IMR-90 (cell line): ENCODE results near the gene EIF2B2.

Experiments used
- BHLHE40 ChIP-seq: fragments of 150-350 bp; IDR thresholded peaks from 2 replicates; pipeline ENCODE4 v1.6.1; 2016; ENCODE audit warnings: mild to moderate bottlenecking, low read depth, low read length
- CEBPB ChIP-seq: IDR thresholded peaks from 2 replicates; pipeline ENCODE4 v1.6.1; 2012; ENCODE audit warnings: low read depth, low read length, improper control_type of control experiment
- MXI1 ChIP-seq: IDR thresholded peaks from 2 replicates; pipeline ENCODE4 v1.6.1; 2012; ENCODE audit warnings: low read depth, mild to moderate bottlenecking, low read length, moderate library complexity, borderline replicate concordance
- POLR2A ChIP-seq: IDR thresholded peaks from 2 replicates; pipeline ENCODE4 v1.6.1; 2012; ENCODE audit warnings: mild to moderate bottlenecking, low read depth, low read length
- RAD21 ChIP-seq: IDR thresholded peaks from 2 replicates; pipeline ENCODE4 v1.6.1; 2012; ENCODE audit warnings: low read length, improper control_type of control experiment
- RFX5 ChIP-seq: IDR thresholded peaks from 2 replicates; pipeline ENCODE4 v1.8.0; 2012; ENCODE audit warnings: low read depth, mild to moderate bottlenecking, low read length, moderate library complexity
- SMC3 ChIP-seq: fragments of 150-350 bp; IDR thresholded peaks from 2 replicates; pipeline ENCODE4 v1.6.1; 2016; ENCODE audit warnings: low read depth, mild to moderate bottlenecking, antibody characterized with exemption, low read length, moderate library complexity
- TF ChIP-seq, protein P1 (sequence below): conservative IDR thresholded peaks from 2 replicates; pipeline ENCODE4 v1.5.1; 2012; ENCODE audit warnings: mild to moderate bottlenecking, low read depth, low read length, improper control_type of control experiment

DNA sequence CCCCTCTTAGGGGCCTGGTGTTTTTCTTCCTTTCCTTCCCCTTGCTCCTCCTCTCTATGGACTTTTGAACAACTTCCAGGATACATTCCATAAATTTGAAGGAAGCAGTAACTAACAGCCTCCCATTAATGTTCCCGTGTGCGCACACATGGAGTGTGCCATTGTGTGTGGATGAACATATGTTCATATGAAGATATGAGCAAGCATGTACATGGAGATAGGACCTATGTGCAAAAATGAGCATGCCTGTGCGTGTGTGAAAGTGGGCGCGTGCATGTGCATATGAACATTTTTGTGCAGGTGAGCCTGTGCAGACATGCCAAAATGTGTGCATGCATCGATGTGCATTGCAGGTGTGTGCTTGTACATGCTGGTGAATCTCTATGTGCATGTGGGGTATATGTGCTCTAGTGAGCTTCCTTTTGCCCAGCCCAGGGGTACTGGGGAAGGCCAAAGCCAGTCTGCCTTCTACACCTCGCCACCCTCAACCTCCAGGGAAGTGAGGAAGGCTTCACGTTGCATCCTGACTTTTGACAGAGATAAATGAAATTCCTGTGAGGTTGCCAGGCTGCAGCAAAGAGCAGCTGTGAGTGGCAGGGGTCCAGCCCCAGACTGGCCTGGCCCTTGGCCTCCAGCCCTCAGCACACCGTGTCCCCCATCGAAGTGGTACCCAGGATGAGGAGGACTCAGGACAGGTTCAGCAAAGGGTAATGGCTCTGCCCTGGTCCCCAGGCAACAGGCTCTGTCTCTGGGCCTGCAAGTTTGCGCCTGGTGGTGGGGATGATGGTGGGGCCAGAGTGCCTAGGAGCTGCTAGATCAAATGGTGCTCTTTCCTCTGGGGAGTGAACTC lies 26.2 kb upstream of the EIF2B2 start:
- TF ChIP-seq BHLHE40 (no peak), CEBPB (no peak), RFX5 (no peak), RAD21 (no peak), SMC3 (no peak), POLR2A (no peak), MXI1 (no peak)
- TF ChIP-seq, protein P1, sequence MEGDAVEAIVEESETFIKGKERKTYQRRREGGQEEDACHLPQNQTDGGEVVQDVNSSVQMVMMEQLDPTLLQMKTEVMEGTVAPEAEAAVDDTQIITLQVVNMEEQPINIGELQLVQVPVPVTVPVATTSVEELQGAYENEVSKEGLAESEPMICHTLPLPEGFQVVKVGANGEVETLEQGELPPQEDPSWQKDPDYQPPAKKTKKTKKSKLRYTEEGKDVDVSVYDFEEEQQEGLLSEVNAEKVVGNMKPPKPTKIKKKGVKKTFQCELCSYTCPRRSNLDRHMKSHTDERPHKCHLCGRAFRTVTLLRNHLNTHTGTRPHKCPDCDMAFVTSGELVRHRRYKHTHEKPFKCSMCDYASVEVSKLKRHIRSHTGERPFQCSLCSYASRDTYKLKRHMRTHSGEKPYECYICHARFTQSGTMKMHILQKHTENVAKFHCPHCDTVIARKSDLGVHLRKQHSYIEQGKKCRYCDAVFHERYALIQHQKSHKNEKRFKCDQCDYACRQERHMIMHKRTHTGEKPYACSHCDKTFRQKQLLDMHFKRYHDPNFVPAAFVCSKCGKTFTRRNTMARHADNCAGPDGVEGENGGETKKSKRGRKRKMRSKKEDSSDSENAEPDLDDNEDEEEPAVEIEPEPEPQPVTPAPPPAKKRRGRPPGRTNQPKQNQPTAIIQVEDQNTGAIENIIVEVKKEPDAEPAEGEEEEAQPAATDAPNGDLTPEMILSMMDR: no peak
